AG10803 (cell line): ENCODE results near the gene GPR15.

Source experiments
- DNase-seq: peaks from one replicate; pipeline ENCODE4 v3.0.0; 2010; ENCODE audit warnings: low read depth
- H3K4me3 ChIP-seq: 2 replicates; pipeline ENCODE4 v1.5.1; 2011; ENCODE audit warnings: mild to moderate bottlenecking, low read length, control low read depth
- CTCF ChIP-seq: conservative IDR thresholded peaks from 2 replicates; pipeline ENCODE4 v1.5.1; 2011; ENCODE audit warnings: mild to moderate bottlenecking, low read length, control low read depth, inconsistent platforms

Gene GPR15

GRCh38 chr3:98501863-98502576 is 29.8 kb upstream of the GPR15 start:
- DNase-seq = no peak
- TF ChIP-seq CTCF = no peak

GRCh38 chr3:98504539-98504938 is 27.2 kb upstream of the GPR15 start:
- DNase-seq = no peak
- TF ChIP-seq CTCF = no peak

More at GRCh38 chr3:98501863-98502576, 29.8 kb upstream of the GPR15 start:
- H3K4me3 ChIP-seq = no peak overlapping the region

DNA sequence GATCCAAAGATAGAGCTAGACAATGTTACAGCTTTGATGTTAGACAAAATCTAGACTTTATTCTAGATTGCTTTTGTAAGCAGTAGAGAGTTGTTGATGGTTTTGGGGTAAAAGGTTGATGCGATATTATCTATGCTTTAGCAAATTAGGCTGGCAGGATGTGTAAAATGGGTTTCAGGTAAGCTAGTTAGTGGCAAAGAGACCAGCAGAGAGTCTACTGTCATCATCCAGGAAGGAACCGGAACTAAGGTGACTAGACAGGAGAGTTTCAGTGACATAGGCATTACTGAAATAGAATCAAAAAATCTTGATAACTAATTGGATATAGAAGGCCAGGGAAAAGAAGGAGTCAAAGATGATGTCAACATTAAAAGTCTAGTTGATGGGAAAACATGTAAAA is 23.2 kb upstream of the GPR15 start:
- no peak for DNase-seq
- H3K4me3 ChIP-seq = no peak overlapping the region
- TF ChIP-seq CTCF = no peak

More at GRCh38 chr3:98504539-98504938, 27.2 kb upstream of the GPR15 start:
- no peak overlapping the region for H3K4me3 ChIP-seq

DNA sequence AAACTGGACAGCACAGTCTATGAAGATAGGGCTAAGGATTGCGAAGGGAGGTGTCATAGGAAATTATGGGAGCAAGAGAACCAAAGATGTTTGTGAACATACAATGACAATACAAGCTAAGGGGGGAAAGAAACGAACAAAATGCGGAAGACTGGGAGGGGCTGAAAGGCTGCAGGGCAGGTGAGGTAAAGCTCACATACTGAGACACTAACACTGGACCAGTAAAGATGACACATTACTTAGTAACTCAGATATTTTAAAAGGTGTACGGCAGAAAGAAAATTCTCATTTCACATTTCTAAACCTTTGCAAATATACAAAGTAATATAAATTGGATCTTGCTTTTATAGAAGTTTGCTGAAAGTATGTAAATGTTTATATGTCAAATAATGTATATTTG is 19.2 kb upstream of the GPR15 start:
- H3K4me3 ChIP-seq = no peak overlapping the region
- no peak for TF ChIP-seq CTCF
- DNase-seq = no peak

GRCh38 chr3:98513091-98513511 is 18.7 kb upstream of the GPR15 start:
- no peak overlapping the region for H3K4me3 ChIP-seq
- TF ChIP-seq CTCF = no peak
- peak; percentile 73 for DNase-seq

DNA sequence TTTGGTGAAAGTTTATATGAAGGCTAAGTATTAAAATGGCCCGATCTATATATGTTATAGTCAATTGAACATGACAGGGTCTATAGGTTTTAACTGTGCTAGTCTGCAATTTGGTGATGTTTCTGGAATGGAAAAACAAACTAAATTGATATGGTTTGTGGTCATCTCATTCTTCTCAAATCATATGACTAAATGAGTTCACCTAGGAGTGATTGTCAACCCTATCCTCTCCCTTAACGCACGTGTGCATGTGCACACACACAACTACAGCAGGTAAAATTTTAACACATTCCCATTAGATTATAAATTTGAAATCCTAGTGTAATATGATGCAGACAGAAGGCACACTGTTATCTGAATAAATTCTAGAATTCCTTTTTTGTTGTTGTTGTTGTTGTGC is 18.0 kb upstream of the GPR15 start:
- no peak for TF ChIP-seq CTCF
- H3K4me3 ChIP-seq = no peak overlapping the region
- DNase-seq = no peak

- no peak for DNase-seq
- H3K4me3 ChIP-seq = no peak overlapping the region
- TF ChIP-seq CTCF = no peak
These were observed 16.8 kb upstream of the GPR15 start for GRCh38 chr3:98514948-98515347.
